ENCODE data around the gene NELL2.
"Not testable (repeated sequence)": the region's sequence is repeated elsewhere in the genome, so short reads cannot be mapped to it uniquely, and the experiment has no call there.

NELL2 gene

DNA sequence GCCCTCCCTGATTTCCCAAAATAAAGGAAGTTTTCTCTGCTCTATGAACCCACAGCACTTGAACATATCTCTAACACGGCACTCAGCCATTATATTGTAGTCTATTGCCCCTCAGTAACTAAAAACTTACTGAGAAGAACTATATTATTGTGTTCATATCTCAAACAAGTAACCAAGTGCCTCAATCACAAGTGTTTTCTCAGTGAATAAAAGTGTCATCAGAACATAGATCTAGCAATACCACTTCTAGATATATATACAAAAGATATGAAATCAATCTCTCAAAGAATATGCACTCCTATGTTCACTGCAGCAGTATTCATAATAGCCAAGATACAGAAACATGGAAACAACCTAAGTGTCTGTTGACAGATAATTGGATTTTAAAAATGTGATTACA is 138.1 kb downstream of the NELL2 start:
- Mint-ChIP-seq H3K4me1 (ENCODE audit: low read depth) (no peaks in the 10 kb centered on the region), H3K9me3 (no peaks in the 10 kb centered on the region), H3K27me3 (ENCODE audit: low read depth) (no peaks in the 10 kb centered on the region), H3K36me3 (ENCODE audit: low read depth) (no peaks in the 10 kb centered on the region), H3K4me3 (no peak overlapping the region), H3K27ac (no peak overlapping the region)
- no peak for DNase-seq (ENCODE audit: low spot score)

DNA sequence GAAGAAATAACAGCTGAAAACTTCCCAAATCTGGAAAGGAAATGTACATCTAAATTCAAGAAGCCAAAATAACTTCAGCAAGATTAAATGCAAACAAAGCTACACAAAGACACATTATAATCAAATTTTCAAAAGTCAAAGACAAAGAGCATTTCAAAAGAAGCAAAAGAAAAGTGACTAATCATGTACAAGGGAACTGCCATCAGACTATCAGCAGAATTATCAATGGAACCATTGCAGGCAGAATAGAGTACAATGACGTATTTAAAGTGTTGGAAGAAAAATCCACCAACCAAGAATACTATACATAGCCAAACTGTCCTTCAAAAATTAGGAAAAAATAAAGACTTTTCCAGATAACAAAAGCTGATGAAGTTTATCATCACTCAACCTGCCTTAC is 147.5 kb downstream of the NELL2 start:
- peaks cover 32% of the 10 kb centered on the region for H3K9me3 Mint-ChIP-seq
- no peak for DNase-seq (ENCODE audit: low spot score)
- H3K27me3 Mint-ChIP-seq (ENCODE audit: low read depth): no peaks in the 10 kb centered on the region
- no peak overlapping the region for H3K27ac Mint-ChIP-seq
- H3K4me1 Mint-ChIP-seq (ENCODE audit: low read depth): no peaks in the 10 kb centered on the region
- H3K4me3 Mint-ChIP-seq: no peak overlapping the region
- H3K36me3 Mint-ChIP-seq (ENCODE audit: low read depth): peaks cover 2% of the 10 kb centered on the region

DNA sequence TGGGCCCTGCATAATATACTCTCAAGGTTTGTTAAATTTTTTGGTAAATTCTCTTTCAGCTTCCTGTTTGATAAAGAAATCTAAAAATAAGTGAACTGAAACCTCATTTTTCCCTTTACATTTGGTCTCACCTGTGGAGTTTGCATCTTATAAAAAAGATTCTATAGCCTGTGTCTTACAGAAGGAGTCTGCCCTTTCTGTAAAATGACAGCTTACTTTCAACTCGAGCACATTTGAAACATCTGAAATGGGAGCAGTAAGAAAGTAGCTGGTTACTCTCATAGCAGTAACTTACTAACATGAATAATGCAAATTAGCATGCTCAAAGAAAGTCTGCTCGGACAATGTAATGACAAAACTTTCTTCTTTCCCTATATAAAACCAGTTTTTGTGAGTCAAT is 155.8 kb downstream of the NELL2 start:
- Mint-ChIP-seq H3K4me3 (no peak overlapping the region), H3K4me1 (ENCODE audit: low read depth) (no peaks in the 10 kb centered on the region), H3K27me3 (ENCODE audit: low read depth) (no peaks in the 10 kb centered on the region), H3K9me3 (peaks cover 4% of the 10 kb centered on the region), H3K36me3 (ENCODE audit: low read depth) (no peaks in the 10 kb centered on the region), H3K27ac (no peak overlapping the region)
- DNase-seq (ENCODE audit: low spot score): no peak

DNA sequence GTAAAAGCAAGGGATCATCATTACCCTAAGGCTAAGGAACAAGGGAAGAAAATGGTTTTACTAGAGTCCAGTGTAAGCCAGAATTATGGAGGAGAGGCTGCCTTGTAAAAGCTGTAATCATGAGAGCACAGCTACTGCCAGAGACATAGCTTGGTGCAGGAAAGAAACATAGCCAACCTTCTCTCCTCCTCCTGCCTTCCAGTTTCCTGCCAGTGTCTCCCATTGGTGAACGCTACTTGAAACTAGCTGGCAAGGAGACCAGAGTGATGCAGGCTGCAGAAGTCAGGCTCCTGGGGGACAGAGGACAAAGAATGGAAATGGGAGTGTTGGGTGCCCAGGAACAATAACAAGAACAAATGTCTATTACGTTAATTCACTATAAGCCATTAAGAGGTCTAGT is 158.5 kb downstream of the NELL2 start:
- Mint-ChIP-seq H3K4me1 (ENCODE audit: low read depth) (no peaks in the 10 kb centered on the region), H3K4me3 (no peak overlapping the region), H3K27me3 (ENCODE audit: low read depth) (no peaks in the 10 kb centered on the region), H3K36me3 (ENCODE audit: low read depth) (no peaks in the 10 kb centered on the region), H3K9me3 (no peaks in the 10 kb centered on the region), H3K27ac (no peak overlapping the region)
- no peak for DNase-seq (ENCODE audit: low spot score)

DNA sequence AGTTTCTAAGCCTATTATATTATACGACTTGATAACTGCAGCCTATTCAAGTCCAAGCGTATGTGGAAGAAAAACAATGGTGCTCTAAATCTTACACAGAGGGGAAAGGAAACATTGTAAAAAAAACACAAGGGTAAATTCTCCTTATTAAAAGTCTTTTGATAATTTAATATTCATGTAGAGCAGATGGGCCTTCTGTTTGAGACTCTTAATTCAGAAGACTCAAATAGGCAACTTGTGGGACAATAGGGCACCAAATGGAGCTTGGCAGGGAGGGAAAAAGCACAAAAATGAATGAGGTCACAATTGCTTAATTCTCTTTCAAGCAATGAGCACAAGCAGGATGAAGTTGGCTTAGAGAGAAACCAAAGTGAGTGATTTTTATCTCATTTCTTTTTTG is 159.4 kb downstream of the NELL2 start:
- Mint-ChIP-seq H3K27me3 (ENCODE audit: low read depth) (no peaks in the 10 kb centered on the region), H3K4me1 (ENCODE audit: low read depth) (no peaks in the 10 kb centered on the region), H3K27ac (no peak overlapping the region), H3K36me3 (ENCODE audit: low read depth) (no peaks in the 10 kb centered on the region), H3K9me3 (no peaks in the 10 kb centered on the region), H3K4me3 (no peak overlapping the region)
- no peak for DNase-seq (ENCODE audit: low spot score)

- Mint-ChIP-seq H3K4me3 (no peak overlapping the region), H3K27ac (no peak overlapping the region), H3K27me3 (ENCODE audit: low read depth) (no peaks in the 10 kb centered on the region), H3K9me3 (no peaks in the 10 kb centered on the region), H3K4me1 (ENCODE audit: low read depth) (no peaks in the 10 kb centered on the region), H3K36me3 (ENCODE audit: low read depth) (no peaks in the 10 kb centered on the region)
- DNase-seq (ENCODE audit: low spot score): no peak
Observed at GRCh38 chr12:44711736-44712135, 164.4 kb downstream of the NELL2 start.

DNA sequence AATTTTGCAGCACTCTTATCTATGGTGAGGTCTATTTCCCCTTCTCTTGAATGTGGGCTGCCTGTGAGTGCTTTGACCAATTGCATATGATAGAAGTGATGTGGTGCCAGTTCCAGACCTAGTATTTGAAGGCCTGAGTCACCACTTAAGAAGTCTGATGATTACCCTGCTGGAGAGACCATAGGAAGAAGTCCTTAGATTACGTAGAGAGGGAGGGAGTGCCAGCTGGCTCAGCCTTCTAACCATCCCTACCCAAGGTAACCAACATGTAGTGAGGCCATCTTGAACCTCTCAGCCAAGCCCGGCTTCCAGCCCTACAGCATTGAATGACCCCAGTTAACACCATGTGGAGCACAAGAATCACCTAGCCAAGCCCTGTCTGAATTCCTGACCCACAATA is 166.9 kb downstream of the NELL2 start:
- H3K27me3 Mint-ChIP-seq (ENCODE audit: low read depth): no peaks in the 10 kb centered on the region
- H3K36me3 Mint-ChIP-seq (ENCODE audit: low read depth): no peaks in the 10 kb centered on the region
- H3K27ac Mint-ChIP-seq: no peak overlapping the region
- no peak for DNase-seq (ENCODE audit: low spot score)
- H3K4me1 Mint-ChIP-seq (ENCODE audit: low read depth): no peaks in the 10 kb centered on the region
- H3K4me3 Mint-ChIP-seq: no peak overlapping the region
- H3K9me3 Mint-ChIP-seq: no peaks in the 10 kb centered on the region

GRCh38 chr12:44708218-44708617 is 167.9 kb downstream of the NELL2 start:
- no peak overlapping the region for H3K27ac Mint-ChIP-seq
- no peaks in the 10 kb centered on the region for H3K4me1 Mint-ChIP-seq (ENCODE audit: low read depth)
- H3K27me3 Mint-ChIP-seq (ENCODE audit: low read depth): no peaks in the 10 kb centered on the region
- no peaks in the 10 kb centered on the region for H3K36me3 Mint-ChIP-seq (ENCODE audit: low read depth)
- no peak for DNase-seq (ENCODE audit: low spot score)
- H3K9me3 Mint-ChIP-seq: no peaks in the 10 kb centered on the region
- H3K4me3 Mint-ChIP-seq: no peak overlapping the region

- DNase-seq (ENCODE audit: low spot score): no peak
- H3K9me3 Mint-ChIP-seq: no peaks in the 10 kb centered on the region
- H3K27me3 Mint-ChIP-seq (ENCODE audit: low read depth): no peaks in the 10 kb centered on the region
- no peak overlapping the region for H3K27ac Mint-ChIP-seq
- H3K4me3 Mint-ChIP-seq: no peak overlapping the region
- no peaks in the 10 kb centered on the region for H3K4me1 Mint-ChIP-seq (ENCODE audit: low read depth)
- H3K36me3 Mint-ChIP-seq (ENCODE audit: low read depth): no peaks in the 10 kb centered on the region
Observed at GRCh38 chr12:44703182-44703910, 172.8 kb downstream of the NELL2 start.

DNA sequence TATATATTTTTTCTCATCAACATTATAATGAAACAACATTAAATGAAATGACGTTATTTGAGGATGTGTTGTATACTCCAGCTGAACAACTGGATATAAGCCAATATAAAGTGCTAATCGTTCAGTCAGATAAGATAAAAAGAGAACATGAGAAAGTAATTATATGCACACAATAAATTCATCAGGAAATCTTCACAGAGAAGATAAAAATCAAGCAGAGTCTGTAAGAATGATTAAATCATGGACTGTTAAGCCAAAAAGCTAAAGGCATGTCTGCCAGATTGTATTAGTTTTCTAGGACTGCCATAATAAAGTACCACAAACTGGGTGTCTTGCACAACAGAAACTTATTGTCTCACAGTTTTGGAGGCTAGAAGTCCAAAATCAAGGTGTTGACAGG is 178.6 kb downstream of the NELL2 start:
- Mint-ChIP-seq H3K4me3 (no peak overlapping the region), H3K36me3 (ENCODE audit: low read depth) (no peaks in the 10 kb centered on the region), H3K27me3 (ENCODE audit: low read depth) (no peaks in the 10 kb centered on the region), H3K4me1 (ENCODE audit: low read depth) (no peaks in the 10 kb centered on the region), H3K27ac (no peak overlapping the region), H3K9me3 (no peaks in the 10 kb centered on the region)
- no peak for DNase-seq (ENCODE audit: low spot score)

DNA sequence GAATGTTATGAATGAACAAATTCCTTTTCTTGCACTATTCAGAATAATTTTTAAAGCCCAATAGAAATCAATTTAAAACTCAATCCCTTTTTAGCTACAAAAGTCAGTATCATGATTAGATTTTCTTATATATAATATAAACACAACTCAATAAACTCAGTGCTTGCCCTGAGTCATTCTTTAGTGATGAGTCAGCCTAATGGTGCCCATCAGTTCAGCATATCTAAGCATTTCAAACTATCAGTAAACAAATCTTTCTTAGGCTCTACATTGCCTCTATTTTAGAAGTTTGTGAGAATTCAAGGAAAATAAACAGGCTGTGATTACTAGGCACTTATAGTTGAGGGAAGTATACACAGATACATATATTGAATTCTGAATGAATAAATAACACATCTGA is 179.6 kb downstream of the NELL2 start:
- Mint-ChIP-seq H3K36me3 (ENCODE audit: low read depth) (no peaks in the 10 kb centered on the region), H3K27ac (no peak overlapping the region), H3K4me3 (no peak overlapping the region), H3K4me1 (ENCODE audit: low read depth) (no peaks in the 10 kb centered on the region), H3K27me3 (ENCODE audit: low read depth) (no peaks in the 10 kb centered on the region), H3K9me3 (no peaks in the 10 kb centered on the region)
- DNase-seq (ENCODE audit: low spot score): no peak

- H3K36me3 Mint-ChIP-seq (ENCODE audit: low read depth): no peaks in the 10 kb centered on the region
- H3K9me3 Mint-ChIP-seq: no peaks in the 10 kb centered on the region
- H3K27ac Mint-ChIP-seq: no peak overlapping the region
- H3K4me3 Mint-ChIP-seq: no peak overlapping the region
- no peaks in the 10 kb centered on the region for H3K4me1 Mint-ChIP-seq (ENCODE audit: low read depth)
- DNase-seq (ENCODE audit: low spot score): no peak
- no peaks in the 10 kb centered on the region for H3K27me3 Mint-ChIP-seq (ENCODE audit: low read depth)
Observed at GRCh38 chr12:44694017-44694416, 182.1 kb downstream of the NELL2 start.

DNA sequence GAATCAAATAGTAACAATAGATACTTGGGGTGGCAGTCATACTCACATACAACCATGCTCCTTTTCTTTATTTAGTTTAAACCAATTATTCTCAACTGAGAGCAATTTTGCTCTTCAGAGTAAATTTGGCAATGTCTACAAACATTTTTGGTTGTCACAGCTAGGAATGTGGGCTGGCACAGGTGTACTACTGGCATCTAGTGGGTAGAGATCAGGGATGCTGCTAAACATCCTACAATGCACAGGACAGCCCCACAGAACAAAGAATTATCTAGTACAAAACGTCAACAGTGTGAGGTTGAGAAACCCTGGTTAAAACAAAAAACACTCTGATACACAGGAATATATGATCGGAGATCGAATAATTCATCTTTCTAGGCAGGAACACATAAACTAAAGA is 186.5 kb downstream of the NELL2 start:
- Mint-ChIP-seq H3K27ac (no peak overlapping the region), H3K9me3 (peaks cover 10% of the 10 kb centered on the region), H3K4me3 (no peak overlapping the region), H3K4me1 (ENCODE audit: low read depth) (no peaks in the 10 kb centered on the region), H3K36me3 (ENCODE audit: low read depth) (no peaks in the 10 kb centered on the region), H3K27me3 (ENCODE audit: low read depth) (no peaks in the 10 kb centered on the region)
- DNase-seq (ENCODE audit: low spot score): no peak

DNA sequence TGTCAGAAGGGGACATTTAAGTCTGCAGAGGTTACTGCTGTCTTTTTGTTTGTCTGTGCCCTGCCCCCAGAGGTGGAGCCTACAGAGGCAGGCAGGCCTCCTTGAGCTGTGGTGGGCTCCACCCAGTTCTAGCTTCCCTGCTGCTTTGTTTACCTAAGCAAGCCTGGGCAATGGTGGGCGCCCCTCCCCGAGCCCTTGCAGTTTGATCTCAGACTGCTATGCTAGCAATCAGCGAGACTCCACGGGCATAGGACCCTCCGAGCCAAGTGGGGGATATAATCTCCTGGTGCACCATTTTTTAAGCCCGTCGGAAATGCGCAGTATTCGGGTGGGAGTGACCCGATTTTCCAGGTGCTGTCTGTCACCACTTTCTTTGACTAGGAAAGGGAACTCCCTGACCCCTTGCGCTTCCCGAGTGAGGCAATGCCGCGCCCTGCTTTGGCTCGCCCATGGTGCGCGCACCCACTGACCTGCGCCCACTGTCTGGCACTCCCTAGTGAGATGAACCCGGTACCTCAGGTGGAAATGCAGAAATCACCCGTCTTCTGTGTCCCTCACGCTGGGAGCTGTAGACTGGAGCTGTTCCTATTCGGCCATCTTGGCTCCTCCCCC is 189.2 kb downstream of the NELL2 start:
- H3K4me3 Mint-ChIP-seq; H3K27ac Mint-ChIP-seq; H3K4me1 Mint-ChIP-seq (ENCODE audit: low read depth); H3K27me3 Mint-ChIP-seq (ENCODE audit: low read depth); H3K36me3 Mint-ChIP-seq (ENCODE audit: low read depth); DNase-seq (ENCODE audit: low spot score): not testable (repeated sequence)
- H3K9me3 Mint-ChIP-seq: peaks cover 13% of the 10 kb centered on the region

DNA sequence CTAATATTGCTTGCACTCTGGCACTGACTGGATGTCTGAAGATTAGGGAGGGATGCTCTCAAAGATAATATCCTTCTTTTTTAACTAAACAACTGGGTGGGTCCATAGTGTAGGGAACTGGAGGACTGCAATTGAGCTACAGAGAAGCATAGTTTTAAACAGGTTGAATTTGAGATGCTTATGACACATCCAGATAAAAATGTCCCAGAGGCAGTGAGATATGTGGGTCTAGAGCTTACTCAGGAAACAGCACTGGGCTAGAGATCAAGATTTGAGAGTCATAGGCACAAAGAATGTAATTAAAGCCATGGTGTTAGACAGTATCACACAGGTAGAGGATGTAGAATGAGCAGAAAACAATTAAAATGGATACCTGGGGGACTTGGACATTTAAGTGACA is 198.4 kb downstream of the NELL2 start:
- peaks cover 2% of the 10 kb centered on the region for H3K9me3 Mint-ChIP-seq
- no peaks in the 10 kb centered on the region for H3K4me1 Mint-ChIP-seq (ENCODE audit: low read depth)
- no peak overlapping the region for H3K27ac Mint-ChIP-seq
- H3K27me3 Mint-ChIP-seq (ENCODE audit: low read depth): no peaks in the 10 kb centered on the region
- no peak for DNase-seq (ENCODE audit: low spot score)
- no peak overlapping the region for H3K4me3 Mint-ChIP-seq
- H3K36me3 Mint-ChIP-seq (ENCODE audit: low read depth): no peaks in the 10 kb centered on the region
